SK-N-SH (cell line): Measurements from ENCODE around the gene SGMS2. TPM values are rescaled to one million over a fixed set of nuclear protein-coding genes. Genes with fewer than 3 reads are reported as not detected.

Source experiments
- CTCF ChIA-PET: fragments of 300-600, 350-600 bp; formaldehyde crosslinking; extraction: SDS; loops from one replicate; lab custom pipeline; 2021; lab: Yijun Ruan, JAX
- POLR2A ChIA-PET: fragments of 350-600 bp; sonication (Branson Sonifier 250); formaldehyde crosslinking; extraction: SDS; loops from one replicate; lab custom pipeline; 2020; ENCODE audit warnings: antibody characterized with exemption, inconsistent platforms; lab: Yijun Ruan, JAX
- DNase-seq: peaks from one replicate; pipeline ENCODE4 v3.0.0; 2012
- H2AFZ ChIP-seq: fragments of 200-600 bp; sonication (generic); 2 replicates; pipeline ENCODE4 v1.8.1; 2016; ENCODE audit warnings: antibody characterized with exemption, mild to moderate bottlenecking, low read depth
- H3F3A ChIP-seq: fragments of 200-600 bp; sonication (generic); replicated peaks from 2 replicates; pipeline ENCODE3; 2016; ENCODE audit warnings: antibody characterized with exemption, mild to moderate bottlenecking; ENCODE audit not compliant: insufficient read depth
- H3K27ac ChIP-seq, 2 experiments: fragments of 200-500 bp in 1 of 2; fragments of 200-600 bp in 1 of 2; sonication (Bioruptor generic) in 1 of 2; sonication (generic), shearing (Covaris generic) in 1 of 2; 2 replicates each; pipeline versions ENCODE4 v1.5.1 to v1.6.1; 2014 to 2016; ENCODE audit warnings: low read depth in 2 of 2, inconsistent platforms in 1 of 2, low read length in 1 of 2, mild to moderate bottlenecking in 1 of 2, mixed read lengths in 1 of 2
- H3K27me3 ChIP-seq: fragments of 200-600 bp; sonication (generic), shearing (Covaris generic); 2 replicates; pipeline ENCODE4 v1.6.1; 2016; ENCODE audit warnings: mixed run types; ENCODE audit not compliant: insufficient read depth
- H3K36me3 ChIP-seq, 2 experiments: fragments of 200-500 bp in 1 of 2; fragments of 200-600 bp in 1 of 2; sonication (Bioruptor generic) in 1 of 2; sonication (generic) in 1 of 2; replicated peaks in 1 of 2; 2 replicates each; pipeline versions ENCODE3 to v1.5.1; 2014 to 2016; ENCODE audit warnings: low read length in 1 of 2, mild to moderate bottlenecking in 1 of 2; ENCODE audit not compliant: insufficient read depth in 2 of 2, control insufficient read depth in 1 of 2
- H3K4me1 ChIP-seq, 2 experiments: fragments of 200-500 bp in 1 of 2; fragments of 200-600 bp in 1 of 2; sonication (Bioruptor generic) in 1 of 2; sonication (generic), shearing (Covaris generic) in 1 of 2; 2 replicates each; pipeline versions ENCODE4 v1.5.1 to v1.6.1; 2014 to 2016; ENCODE audit warnings: low read depth in 1 of 2, low read length in 1 of 2, mixed run types in 1 of 2; ENCODE audit not compliant: insufficient read depth in 2 of 2, control insufficient read depth in 1 of 2
- H3K4me2 ChIP-seq: fragments of 200-600 bp; sonication (generic), shearing (Covaris generic); 2 replicates; pipeline ENCODE4 v1.6.1; 2017; ENCODE audit warnings: mixed run types
- H3K4me3 ChIP-seq, 2 experiments: fragments of 200-500 bp in 1 of 2; fragments of 200-600 bp in 1 of 2; sonication (Bioruptor generic) in 1 of 2; sonication (generic), shearing (Covaris generic) in 1 of 2; 2 replicates each; pipeline versions ENCODE4 v1.5.1 to v1.8.1; 2014 to 2016; ENCODE audit warnings: low read depth in 2 of 2, inconsistent platforms in 1 of 2, low read length in 1 of 2, mild to moderate bottlenecking in 1 of 2, mixed read lengths in 1 of 2, moderate library complexity in 1 of 2
- H3K79me2 ChIP-seq: fragments of 200-600 bp; sonication (generic); 2 replicates; pipeline ENCODE4 v1.8.1; 2017; ENCODE audit warnings: mild to moderate bottlenecking; ENCODE audit not compliant: insufficient read depth
- H3K9ac ChIP-seq: fragments of 200-600 bp; sonication (generic); 2 replicates; pipeline ENCODE4 v1.6.1; 2017; ENCODE audit warnings: mixed run types
- H3K9me2 ChIP-seq: fragments of 200-600 bp; sonication (generic); 2 replicates; pipeline ENCODE4 v1.6.1; 2017; ENCODE audit warnings: mixed run types
- H3K9me3 ChIP-seq: fragments of 200-600 bp; sonication (generic); 2 replicates; pipeline ENCODE4 v1.6.1; 2017; ENCODE audit warnings: mixed run types, mild to moderate bottlenecking, moderate library complexity
- H4K20me1 ChIP-seq: fragments of 200-600 bp; sonication (generic); 2 replicates; pipeline ENCODE4 v1.6.1; 2017; ENCODE audit warnings: mild to moderate bottlenecking, mixed run types; ENCODE audit not compliant: insufficient read depth
- CTCF ChIP-seq: fragments of 200-600 bp; sonication (generic); IDR thresholded peaks from 2 replicates; pipeline ENCODE4 v1.6.1; 2017; ENCODE audit warnings: antibody characterized with exemption, mild to moderate bottlenecking, moderate library complexity
- ELF1 ChIP-seq: IDR thresholded peaks from 2 replicates; pipeline ENCODE4 v1.4.0; 2012
- FOSL2 ChIP-seq: IDR thresholded peaks from 2 replicates; pipeline ENCODE4 v1.4.0; 2012; ENCODE audit warnings: low read depth, mild to moderate bottlenecking, moderate library complexity, borderline replicate concordance
- FOXJ3 ChIP-seq: sonication (generic); formaldehyde crosslinking; IDR thresholded peaks from 2 replicates; pipeline ENCODE4 v1.5.1; 2020; ENCODE audit warnings: mild to moderate bottlenecking, missing genetic modification reagents
- GABPA ChIP-seq: IDR thresholded peaks from 2 replicates; pipeline ENCODE4 v1.4.0; 2012; ENCODE audit warnings: low read depth, mild to moderate bottlenecking
- IRF3 ChIP-seq: fragments of 150-350 bp; IDR thresholded peaks from 2 replicates; pipeline ENCODE4 v1.6.1; 2016; ENCODE audit warnings: mild to moderate bottlenecking, low read depth, low read length
- JUND ChIP-seq: IDR thresholded peaks from 2 replicates; pipeline ENCODE4 v1.4.0; 2012
- MEF2A ChIP-seq: IDR thresholded peaks from 2 replicates; pipeline ENCODE4 v1.4.0; 2012; ENCODE audit warnings: low read depth, borderline replicate concordance
- MXI1 ChIP-seq: IDR thresholded peaks from 2 replicates; pipeline ENCODE4 v1.6.1; 2012; ENCODE audit warnings: mild to moderate bottlenecking, low read depth, low read length, improper control_type of control experiment
- NRF1 ChIP-seq: IDR thresholded peaks from 2 replicates; pipeline ENCODE4 v1.6.1; 2012; ENCODE audit warnings: low read depth, mild to moderate bottlenecking, low read length
- PBX3 ChIP-seq: IDR thresholded peaks from 2 replicates; pipeline ENCODE4; 2012
- POLR2AphosphoS5 ChIP-seq: IDR thresholded peaks from 2 replicates; pipeline ENCODE4 v1.6.1; 2012; ENCODE audit warnings: low read depth, low read length
- RAD21 ChIP-seq: IDR thresholded peaks from 2 replicates; pipeline ENCODE4 v1.6.1; 2012; ENCODE audit warnings: mild to moderate bottlenecking, low read length
- RCOR1 ChIP-seq: fragments of 150-350 bp; IDR thresholded peaks from 2 replicates; pipeline ENCODE4 v1.6.1; 2017; ENCODE audit warnings: antibody characterized with exemption, low read length
- REST ChIP-seq: IDR thresholded peaks from 2 replicates; pipeline ENCODE4 v1.6.1; 2012; ENCODE audit warnings: mild to moderate bottlenecking, low read depth, low read length, moderate library complexity
- RFX5 ChIP-seq: IDR thresholded peaks from 2 replicates; pipeline ENCODE4 v1.6.1; 2012; ENCODE audit warnings: mild to moderate bottlenecking, improper control_type of control experiment, low read length
- SIN3A ChIP-seq: IDR thresholded peaks from 2 replicates; pipeline ENCODE4 v1.6.1; 2012; ENCODE audit warnings: low read depth, mild to moderate bottlenecking, low read length, moderate library complexity, borderline replicate concordance
- SMC3 ChIP-seq: IDR thresholded peaks from 2 replicates; pipeline ENCODE4 v1.6.1; 2012; ENCODE audit warnings: low read depth, low read length, improper control_type of control experiment
- TCF12 ChIP-seq: IDR thresholded peaks from 2 replicates; pipeline ENCODE4 v1.4.0; 2012
- USF1 ChIP-seq: IDR thresholded peaks from 2 replicates; pipeline ENCODE4 v1.4.0; 2012; ENCODE audit warnings: low read depth, borderline replicate concordance
- USF2 ChIP-seq: fragments of 150-350 bp; IDR thresholded peaks from 2 replicates; pipeline ENCODE4 v1.6.1; 2017; ENCODE audit warnings: antibody characterized with exemption, low read length, low read depth, borderline replicate concordance
- YY1 ChIP-seq: IDR thresholded peaks from 2 replicates; pipeline ENCODE4 v1.4.0; 2012; ENCODE audit warnings: low read depth, mild to moderate bottlenecking
- WGBS: methylation state at CpG from one replicate; pipeline ENCODE4 v1.1.6; 2017; ENCODE audit warnings: low lambda C conversion rate; 5-methylcytosine and 5-hydroxymethylcytosine counted together
- polyA plus RNA-seq, 3 experiments: library from polyadenylated mRNA; depleted of rRNA; stranded (reverse); fragments of >200 nt; gene quantifications; 2 replicates each; pipeline ENCODE4 v1.2.3, GENCODE V29; 2012

Gene SGMS2
- polyA plus RNA-seq, 1 of the 3 experiments (the other 2 are of a cell fraction): 0.82 TPM

- no peak for TF ChIP-seq MXI1
- TF ChIP-seq USF1: no peak
- TF ChIP-seq GABPA: no peak
- no peak for TF ChIP-seq CTCF
- TF ChIP-seq ELF1: no peak
- no peak for TF ChIP-seq SIN3A
- TF ChIP-seq TCF12: no peak
- no peak for TF ChIP-seq JUND
- TF ChIP-seq POLR2AphosphoS5: no peak
- TF ChIP-seq FOXJ3 (CRISPR knock-in tag): no peak
- no peak for TF ChIP-seq MEF2A
- no peak for TF ChIP-seq SMC3
Observed at GRCh38 chr4:107856901-107857300, 32.2 kb downstream of the SGMS2 start (continued).

GRCh38 chr4:107857741-107858140, 33.0 kb downstream of the SGMS2 start:
- WGBS: 0% methylated on average over 4 of the region's 4 CpGs
- H3F3A ChIP-seq: no peaks in the 10 kb centered on the region
- H3K27ac ChIP-seq: no peak overlapping the region
- no peaks in the 10 kb centered on the region for H3K9me3 ChIP-seq
- H3K4me3 ChIP-seq: no peak overlapping the region
- no peaks in the 10 kb centered on the region for H3K4me1 ChIP-seq
- no peaks in the 10 kb centered on the region for H3K79me2 ChIP-seq
- H3K4me2 ChIP-seq: no peak overlapping the region
- H3K9me2 ChIP-seq: no peaks in the 10 kb centered on the region
- no peak overlapping the region for H2AFZ ChIP-seq
- ChIA-PET POLR2A (no interaction called here), CTCF (no interaction called here)
- no peak overlapping the region for H3K9ac ChIP-seq
- no peaks in the 10 kb centered on the region; the same call in 1 of the 2 replicates for H3K27me3 ChIP-seq
- no peaks in the 10 kb centered on the region for H3K36me3 ChIP-seq
- no peaks in the 10 kb centered on the region for H4K20me1 ChIP-seq
- DNase-seq: no peak
- TF ChIP-seq RFX5 (no peak), NRF1 (no peak), YY1 (no peak), REST (no peak), TCF12 (no peak), GABPA (no peak), RAD21 (no peak), IRF3 (no peak), JUND (no peak), MEF2A (no peak), RCOR1 (no peak), USF1 (no peak), FOSL2 (no peak), PBX3 (no peak), USF2 (no peak), SIN3A (no peak)
